Measurements from ENCODE around the gene SRPK2.

GRCh38 chr7:105141068-105141467 is 247.7 kb downstream of the SRPK2 start:
- TF ChIP-seq CTCF (IDR thresholded peaks at IDR 0.05; ENCODE audit: low read depth, low read length, missing input control) (peak; percentile 10), MAX (IDR thresholded peaks at IDR 0.05) (no peak), SP1 (IDR thresholded peaks at IDR 0.05) (no peak), GABPA (IDR thresholded peaks at IDR 0.05 in 1 of 2, conservative IDR thresholded peaks at IDR 0.05 in 1 of 2) (no peak), REST (IDR thresholded peaks at IDR 0.05) (no peak)
